Stimulated activated CD4-positive, alpha-beta T cell treated with anti-CD3 and anti-CD28 coated beads, Interleukin-4, amount 100 ng/mL, for 1 hour (primary cell): ENCODE results near the gene ARHGAP35.
A peak's percentile ranks its signal among the peaks of the same experiment; 100 is the strongest.
"Not testable (repeated sequence)": the region's sequence is repeated elsewhere in the genome, so short reads cannot be mapped to it uniquely, and the experiment has no call there.

Experiments
- DNase-seq: peaks from one replicate; pipeline ENCODE4 v3.0.0-alpha.2; 2020

The ARHGAP35 gene

DNA sequence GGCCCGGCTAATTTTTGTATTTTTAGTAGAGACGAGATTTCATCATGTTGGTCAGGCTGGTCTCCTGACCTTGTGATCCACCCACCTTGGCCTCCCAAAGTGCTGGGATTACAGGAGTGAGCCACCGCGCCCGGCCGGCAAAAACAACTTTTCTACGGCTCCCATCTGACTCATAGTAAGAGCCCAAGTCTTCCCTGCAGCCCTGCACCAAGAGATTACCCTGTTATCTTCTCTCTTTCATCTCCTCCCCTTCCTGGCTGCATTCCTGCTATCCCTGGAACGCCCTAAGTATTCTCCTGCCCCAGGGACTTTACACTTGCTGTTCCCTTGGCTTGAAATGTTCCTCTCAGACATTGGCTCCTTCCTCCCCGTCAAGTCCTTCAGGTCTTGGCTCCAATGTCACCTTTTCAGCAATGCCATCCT, 16.7 kb upstream of the ARHGAP35 start:
- no peak for DNase-seq

DNA sequence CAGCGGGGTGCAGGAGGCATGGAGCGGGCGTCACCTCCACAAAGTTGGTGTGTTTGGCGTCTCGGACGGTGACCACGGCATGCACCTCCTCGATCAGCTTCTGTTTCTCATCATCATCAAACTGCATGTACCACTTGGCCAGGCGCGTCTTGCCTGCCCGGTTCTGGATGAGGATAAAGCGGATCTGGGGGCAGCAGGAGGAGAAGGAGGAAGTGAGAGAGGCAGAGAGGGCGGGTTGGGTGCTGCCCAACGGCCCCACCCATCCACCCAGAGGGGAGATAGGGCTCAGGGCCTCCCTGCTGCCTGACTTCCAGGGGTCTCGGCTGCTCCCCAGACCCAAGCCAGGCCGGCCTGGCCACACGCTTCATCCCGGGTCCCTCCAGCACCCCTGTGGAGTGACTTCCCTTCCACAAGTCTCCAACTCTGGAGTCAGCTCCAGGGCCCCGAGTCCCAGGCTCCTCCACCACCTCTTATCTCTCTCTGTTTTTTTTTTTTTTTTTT, 14.8 kb upstream of the ARHGAP35 start:
- no peak for DNase-seq

DNA sequence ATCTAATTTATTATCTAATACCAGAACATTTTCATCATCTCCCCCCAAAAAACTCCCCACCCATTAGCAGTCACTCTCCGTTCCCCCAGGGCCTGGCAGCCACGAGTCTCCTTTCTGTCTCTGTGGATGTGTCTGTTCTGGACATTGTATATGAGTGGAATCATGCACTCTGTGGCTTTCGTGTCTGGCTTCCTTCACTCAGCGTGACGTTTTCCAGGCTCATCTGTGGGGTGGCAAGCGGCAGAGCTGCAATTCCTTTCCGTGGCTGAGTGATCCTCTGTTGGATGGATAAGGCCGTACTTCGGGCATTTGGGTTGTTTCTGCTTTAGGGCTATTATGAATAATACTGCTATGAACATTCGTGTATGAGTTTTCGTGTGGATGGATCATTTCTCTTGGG, 13.3 kb upstream of the ARHGAP35 start:
- no peak for DNase-seq

DNA sequence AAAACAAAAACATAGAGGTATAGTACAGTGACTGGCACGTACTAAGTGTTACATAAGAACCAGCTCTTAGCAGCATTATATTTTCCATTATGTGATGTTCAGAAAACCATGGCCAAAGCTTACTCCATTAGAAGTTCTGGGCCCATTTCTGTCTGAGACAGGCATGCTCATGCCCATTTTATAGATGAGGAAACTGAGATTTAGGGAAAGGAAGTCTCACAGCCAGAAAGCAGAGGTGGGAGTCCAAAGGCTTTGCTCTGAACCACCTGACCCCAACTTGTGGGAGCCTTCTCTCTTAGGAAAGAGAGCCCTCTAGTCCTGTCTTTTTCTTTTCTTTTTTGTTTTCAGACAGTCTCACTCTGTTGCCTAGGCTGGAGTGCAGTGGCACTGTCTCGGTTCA, 12.4 kb upstream of the ARHGAP35 start:
- DNase-seq = no peak

- DNase-seq = no peak
Measured at GRCh38 chr19:46849610-46850009, 11.2 kb upstream of the ARHGAP35 start.

DNA sequence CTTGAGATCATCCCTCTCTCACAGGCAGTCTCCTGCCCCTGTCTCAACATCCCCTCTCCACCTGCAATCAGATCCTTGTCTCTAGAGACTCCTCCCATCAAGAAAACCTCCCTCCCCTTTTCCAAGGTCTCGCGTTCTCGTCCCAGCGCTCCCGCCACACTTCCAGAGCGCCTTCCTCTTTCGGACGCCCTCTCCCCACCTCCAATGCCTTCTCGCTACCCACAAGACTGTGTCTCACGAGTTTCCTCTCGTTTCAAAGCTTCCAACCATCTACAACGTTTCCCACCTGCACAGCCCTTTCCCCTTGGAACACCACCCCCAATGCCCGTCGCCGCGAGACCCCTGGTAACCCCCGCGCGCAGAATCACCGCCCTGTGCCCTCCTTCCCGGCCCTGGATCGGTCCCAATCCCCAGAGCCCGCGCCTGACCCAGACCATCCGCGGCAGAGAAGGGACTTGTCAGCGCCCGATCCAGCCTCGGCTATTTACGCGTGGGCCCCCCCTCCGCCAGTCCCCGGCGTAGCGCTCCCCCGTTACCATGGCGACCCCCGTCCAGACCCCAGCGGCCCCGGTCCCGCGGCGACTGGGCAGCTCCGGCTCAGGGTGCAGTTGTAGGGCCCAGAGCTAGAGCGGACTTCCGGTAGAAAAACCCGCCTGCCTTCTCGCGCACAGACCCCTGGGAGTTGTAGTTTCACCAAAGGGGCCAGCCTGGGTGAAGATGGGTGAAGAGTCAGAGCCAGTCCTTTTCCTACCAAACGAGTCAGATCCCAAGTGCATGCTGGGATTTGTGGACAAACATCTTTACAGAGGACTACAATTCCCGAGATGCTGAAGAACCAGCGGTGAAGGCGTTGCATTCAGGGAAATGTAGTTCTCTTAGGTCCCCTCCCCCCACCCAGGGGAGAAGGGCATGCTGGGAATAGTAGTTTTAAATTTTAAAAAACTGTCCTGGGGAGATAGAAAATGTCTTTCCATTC, 10.3 kb upstream of the ARHGAP35 start, which contains the start of gene AP2S1:
TSS of gene AP2S1 (minus strand) at position 619 of the 976 bp plus-strand sequence. CDS start at position 539, 80 bp downstream.
- peak; percentile 90 for DNase-seq

DNA sequence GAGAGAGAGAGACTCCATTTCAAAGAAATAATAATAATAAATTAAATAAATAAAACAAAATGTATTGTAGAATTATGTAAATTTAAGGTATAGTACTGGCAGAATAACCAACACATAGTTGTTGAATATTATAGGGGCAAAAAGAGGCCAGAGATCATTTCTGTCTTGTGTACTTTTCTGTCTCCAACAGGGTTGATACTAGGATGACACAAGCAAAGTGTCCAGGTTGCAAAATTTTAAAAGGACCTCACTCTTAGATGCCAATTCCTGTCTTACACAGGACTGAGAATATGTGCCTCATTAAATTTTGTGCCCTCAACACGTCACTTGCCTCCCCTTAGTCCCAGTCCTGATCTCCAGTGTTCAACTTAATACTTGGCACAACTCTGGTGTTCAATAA, 8.0 kb upstream of the ARHGAP35 start:
- no peak for DNase-seq

DNA sequence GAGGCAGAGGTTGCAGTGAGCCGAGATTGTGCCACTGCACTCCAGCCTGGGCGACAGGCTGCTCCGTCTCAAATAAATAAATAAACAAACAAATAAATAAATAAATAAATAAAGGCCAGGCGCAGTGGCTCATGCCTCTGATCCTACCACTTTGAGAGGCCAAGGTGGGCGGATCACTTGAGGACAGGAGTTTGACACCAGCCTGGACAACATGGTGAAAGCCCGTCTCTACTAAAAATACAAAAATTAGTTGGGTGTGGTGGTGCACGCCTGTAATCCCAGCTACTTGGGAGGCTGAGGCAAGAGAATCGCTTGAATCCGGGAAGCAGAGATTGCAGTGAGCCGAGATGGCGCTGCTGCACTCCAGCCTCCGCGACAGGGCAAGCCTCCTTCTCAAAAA, 6.1 kb upstream of the ARHGAP35 start:
- DNase-seq = not testable (repeated sequence)

GRCh38 chr19:46856062-46857022, 4.5 kb upstream of the ARHGAP35 start:
- DNase-seq = peak; percentile 92

- DNase-seq = no peak
Measured at GRCh38 chr19:46859637-46860124, 1.1 kb upstream of the ARHGAP35 start.

DNA sequence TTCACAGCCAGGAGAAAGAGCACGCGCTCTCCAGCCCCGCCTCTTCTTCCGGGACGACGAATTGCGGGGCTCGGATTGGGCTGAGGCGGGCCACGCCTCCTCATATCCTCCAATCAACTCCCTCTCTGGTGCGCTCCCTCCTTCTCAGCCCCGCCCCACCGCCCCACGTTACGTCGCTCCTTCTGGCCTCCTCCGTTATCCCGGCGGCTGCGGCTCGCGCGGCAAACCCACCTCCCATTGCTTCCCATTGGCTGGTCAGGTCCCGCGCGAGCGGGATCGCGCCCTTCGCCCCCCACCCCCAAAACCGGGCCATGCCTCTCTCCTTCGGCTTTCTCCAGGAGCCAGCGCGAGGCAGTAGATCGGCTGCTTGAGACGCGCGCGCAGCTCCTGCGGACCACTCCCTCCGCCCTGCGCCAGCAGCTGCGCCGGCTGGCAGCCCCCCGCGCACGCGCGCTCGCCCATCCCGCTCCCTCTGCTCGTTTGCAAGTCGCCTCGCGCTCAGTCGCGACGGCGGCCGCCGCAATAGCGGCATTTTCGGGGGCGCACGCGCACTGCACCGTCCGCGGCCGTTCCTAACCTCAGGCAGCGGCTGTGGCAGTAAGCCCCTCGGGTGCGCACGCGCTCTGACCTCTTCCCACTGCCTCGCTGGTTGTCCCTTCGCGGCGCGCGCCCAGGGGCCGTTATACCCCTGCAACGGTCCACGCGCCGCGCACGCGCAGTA, 512 bp upstream of the ARHGAP35 start:
- peak; percentile 94 for DNase-seq

DNA sequence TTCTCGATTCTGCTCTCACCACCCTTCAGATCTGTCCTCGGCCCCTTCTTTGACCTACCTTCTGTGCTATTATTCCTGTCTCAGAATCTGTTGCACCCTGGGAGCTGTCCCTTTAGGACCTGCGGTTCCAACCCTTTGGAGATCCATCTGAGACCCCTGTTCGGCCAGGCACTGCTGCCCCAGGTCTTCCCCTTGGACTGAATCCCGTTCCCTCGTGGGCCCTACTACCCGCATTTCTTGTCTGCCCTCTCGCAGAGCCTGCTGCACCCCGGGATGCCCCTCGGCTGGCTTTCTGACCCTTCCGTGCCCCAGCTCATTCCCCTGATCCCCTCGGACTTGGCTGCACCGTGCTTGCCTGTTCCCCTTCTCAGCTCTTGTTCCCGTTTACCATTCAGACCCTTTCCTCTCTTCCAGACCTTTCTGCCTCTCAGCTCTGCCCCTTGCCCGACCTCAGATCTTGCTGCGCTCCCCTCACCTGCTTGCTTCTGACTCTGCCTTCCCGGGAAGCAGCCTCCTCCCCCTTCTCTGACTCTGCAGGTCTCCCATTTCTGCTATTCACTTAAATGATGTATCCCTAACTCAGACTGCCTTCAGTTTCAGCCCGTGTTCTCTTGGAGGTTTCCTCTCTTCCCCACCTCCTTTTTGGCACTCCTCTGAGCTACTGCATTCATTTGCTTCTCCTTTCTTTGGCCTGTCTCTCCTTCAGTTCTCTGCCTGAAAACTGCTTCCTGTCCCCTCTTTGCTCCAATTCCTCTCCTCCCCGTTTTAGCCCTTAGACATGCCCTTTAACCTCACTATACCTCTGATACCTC, 1.1 kb downstream of the ARHGAP35 start:
- no peak for DNase-seq

- no peak for DNase-seq
Measured at GRCh38 chr19:46862503-46862834, 1.7 kb downstream of the ARHGAP35 start.

- no peak for DNase-seq
Measured at GRCh38 chr19:46862974-46863632, 2.3 kb downstream of the ARHGAP35 start.

GRCh38 chr19:46863818-46864629, 3.2 kb downstream of the ARHGAP35 start:
- no peak for DNase-seq

DNA sequence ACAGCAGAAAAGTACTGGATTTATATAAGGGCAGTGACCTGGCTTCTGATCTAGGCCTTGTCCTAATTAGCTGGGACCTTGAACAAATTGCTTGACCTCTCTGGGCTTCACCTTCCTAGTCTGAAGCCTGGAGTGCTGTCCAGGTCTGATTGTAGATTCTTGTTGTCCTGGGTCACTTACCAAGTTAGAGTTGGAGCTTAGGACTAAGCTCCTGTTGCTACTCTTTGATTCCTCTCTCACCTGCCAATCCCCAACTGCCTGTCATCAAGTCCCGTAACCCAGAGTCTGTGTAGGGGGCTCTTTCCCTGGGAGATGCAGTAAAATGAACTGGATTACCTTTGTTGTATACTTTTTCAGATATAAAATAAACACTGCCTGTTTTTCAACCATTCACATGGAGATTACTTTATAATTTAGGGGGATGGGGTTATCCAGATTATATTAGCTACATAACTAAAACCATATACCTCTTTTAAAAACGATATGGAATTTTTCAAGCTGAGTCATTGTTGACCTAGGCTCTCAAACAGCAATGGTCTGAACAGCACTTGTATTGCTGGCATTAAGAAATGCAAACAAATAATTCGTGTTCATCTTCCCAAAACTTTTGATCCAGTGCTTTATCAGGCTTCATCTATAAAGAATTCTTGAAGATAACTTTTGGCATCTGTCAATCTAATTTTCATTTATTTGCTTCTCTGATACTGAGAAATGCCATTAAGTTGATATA, 5.8 kb downstream of the ARHGAP35 start:
- DNase-seq = no peak

DNA sequence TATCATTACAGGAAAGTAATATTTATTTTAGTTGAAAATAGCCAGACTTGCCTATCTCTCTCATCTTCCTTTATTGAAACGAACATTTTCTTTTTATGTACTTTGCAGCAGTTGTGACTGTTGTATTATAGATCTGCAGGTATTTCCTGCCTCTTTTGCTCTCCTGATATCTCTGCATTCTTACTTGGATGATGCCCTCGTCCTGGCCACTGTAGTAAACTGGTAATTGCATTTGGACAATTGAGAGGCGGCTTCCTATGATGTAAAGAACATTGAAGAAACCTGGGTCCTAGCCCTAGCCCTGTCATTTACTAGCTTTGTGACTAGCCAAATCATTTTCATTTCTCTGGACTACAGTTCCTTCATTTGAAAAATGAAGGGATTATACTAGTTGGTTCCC, 6.4 kb downstream of the ARHGAP35 start:
- DNase-seq = no peak

GRCh38 chr19:46868025-46868802, 7.4 kb downstream of the ARHGAP35 start:
- DNase-seq = no peak
